ENCODE measurements around the gene COL9A2.

DNA sequence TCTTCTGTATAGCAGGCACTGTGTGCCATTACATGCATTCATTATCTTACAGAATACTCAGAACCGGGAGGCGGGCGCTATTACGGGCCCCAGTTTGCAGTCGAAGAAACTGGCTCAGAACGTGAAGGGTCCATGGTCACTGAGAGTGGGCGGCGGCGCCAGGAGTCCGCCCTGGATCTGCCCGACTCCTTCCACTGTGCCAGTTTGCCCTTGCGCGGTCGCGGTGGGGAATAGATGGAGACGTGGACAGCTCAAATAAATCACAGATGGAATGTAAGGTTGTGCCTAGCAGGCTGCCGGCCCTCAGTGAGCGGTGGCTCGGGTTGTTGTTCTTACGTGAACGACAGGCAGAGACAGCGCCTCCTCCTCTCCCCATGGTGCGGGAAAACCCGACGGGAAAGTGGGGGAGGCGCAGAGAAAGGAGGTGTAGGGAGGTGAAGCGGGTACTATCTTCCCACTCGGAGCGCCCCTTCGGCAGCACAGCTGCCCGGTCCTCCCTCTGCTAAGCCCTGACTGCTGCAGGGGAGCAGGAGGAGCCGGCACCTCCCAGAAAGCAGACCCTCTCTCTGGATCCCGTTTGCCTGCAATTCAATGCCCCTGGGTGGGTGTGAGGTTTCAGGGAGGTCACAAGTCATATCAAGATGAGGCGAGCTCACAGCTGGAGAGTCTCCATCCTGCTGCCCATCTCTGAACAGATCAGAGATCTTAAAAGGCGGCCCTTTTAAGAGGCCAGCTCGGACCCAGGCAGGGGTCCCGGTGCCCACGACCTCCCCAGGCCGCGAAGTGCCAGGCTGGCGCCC is 1.1 kb downstream of the COL9A2 start:
- TF ChIP-seq POLR2A (IDR thresholded peaks at IDR 0.05), result no peak
- TF ChIP-seq, protein P1, sequence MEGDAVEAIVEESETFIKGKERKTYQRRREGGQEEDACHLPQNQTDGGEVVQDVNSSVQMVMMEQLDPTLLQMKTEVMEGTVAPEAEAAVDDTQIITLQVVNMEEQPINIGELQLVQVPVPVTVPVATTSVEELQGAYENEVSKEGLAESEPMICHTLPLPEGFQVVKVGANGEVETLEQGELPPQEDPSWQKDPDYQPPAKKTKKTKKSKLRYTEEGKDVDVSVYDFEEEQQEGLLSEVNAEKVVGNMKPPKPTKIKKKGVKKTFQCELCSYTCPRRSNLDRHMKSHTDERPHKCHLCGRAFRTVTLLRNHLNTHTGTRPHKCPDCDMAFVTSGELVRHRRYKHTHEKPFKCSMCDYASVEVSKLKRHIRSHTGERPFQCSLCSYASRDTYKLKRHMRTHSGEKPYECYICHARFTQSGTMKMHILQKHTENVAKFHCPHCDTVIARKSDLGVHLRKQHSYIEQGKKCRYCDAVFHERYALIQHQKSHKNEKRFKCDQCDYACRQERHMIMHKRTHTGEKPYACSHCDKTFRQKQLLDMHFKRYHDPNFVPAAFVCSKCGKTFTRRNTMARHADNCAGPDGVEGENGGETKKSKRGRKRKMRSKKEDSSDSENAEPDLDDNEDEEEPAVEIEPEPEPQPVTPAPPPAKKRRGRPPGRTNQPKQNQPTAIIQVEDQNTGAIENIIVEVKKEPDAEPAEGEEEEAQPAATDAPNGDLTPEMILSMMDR (IDR thresholded peaks at IDR 0.05), result no peak
